ENCODE measurements around the gene ZSCAN5A. TPM values are rescaled to one million over a fixed set of nuclear protein-coding genes. Genes with fewer than 3 reads are reported as not detected.
"Not testable (repeated sequence)": the region's sequence is repeated elsewhere in the genome, so short reads cannot be mapped to it uniquely, and the experiment has no call there.

The ZSCAN5A gene
- polyA plus RNA-seq, 5 donors = 13.6 to 16.6 (median 15.2) TPM

DNA sequence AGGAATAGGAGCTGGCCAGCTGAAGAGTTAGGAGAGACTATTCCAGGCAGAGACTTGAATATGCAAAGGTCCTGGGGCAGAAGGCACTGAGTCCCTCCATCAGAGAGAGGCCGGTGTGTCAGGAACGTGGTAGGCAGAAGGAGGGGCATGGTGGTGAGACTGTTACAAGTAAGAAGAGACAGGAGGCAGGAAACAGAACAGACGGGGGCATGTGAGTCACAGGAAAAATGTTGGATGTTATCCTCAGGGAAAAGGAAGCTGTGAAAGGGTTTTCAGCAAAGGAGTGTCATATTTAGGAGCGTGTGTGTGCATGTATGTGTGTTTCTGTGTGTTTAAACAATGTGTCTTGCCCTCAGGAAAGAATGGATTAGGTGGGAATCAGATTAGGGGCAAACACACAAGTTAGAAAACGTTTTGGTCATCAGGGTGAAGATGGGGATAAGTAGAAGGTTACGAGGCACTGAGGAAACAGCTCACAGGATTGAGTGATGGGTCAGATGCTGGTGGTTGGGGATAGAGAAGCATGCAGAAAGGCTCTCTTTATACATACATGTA, 41.0 kb downstream of the ZSCAN5A start:
- no peak for DNase-seq

DNA sequence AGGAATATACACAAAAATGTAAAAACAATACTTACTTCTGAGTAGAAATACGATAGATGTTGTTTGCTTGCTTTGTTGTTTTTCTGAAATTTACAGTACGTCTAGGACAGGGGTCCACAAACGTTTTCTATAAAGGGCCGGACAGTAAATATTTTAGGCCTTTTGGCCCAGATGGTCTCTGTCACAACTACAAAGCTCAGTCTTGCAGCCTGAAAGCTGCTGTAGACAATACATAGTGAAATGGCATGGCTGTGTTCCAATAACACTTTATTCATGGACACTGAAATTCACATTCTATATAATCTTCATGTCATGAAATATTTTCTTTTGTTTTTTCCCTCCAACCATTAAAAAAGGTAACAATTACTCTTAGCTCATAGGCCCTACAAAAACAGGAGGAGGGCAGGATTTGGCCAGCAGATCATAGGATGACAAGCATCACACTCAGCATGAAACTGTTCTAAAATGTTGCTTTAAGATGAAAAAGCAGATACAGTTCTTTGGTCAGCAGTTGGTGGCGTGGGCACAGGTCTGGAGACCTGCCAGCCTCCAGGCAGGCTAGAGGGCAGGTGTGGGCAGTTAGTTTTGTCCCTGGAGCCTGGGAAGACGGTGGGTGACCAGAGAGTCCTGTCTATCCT, 42.4 kb downstream of the ZSCAN5A start, which contains the start of gene EDDM13:
Gene EDDM13, plus strand, starts transcription at position 588 of the 638 bp plus-strand sequence. CDS start 87 bp downstream, outside the sequence.
- no peak for DNase-seq

DNA sequence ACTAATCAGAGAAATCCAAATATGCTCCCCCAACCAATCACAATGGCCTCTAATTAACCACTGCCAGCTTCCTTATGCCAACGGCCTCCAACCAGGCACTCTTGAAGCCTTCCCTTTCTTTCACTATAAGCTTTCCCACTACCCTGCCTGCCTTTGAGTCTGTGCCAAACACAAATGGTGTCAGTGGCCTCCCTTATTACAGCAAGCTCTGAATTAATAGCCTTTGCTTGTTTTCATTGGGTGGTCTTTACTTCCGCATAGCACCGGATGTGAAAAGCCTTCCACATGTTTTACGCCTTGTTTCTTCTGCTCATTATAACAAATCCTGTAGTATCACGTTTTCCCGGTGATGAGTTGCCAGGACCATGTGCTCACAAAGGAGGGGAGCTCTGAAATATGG, 43.5 kb downstream of the ZSCAN5A start:
- no peak for DNase-seq

DNA sequence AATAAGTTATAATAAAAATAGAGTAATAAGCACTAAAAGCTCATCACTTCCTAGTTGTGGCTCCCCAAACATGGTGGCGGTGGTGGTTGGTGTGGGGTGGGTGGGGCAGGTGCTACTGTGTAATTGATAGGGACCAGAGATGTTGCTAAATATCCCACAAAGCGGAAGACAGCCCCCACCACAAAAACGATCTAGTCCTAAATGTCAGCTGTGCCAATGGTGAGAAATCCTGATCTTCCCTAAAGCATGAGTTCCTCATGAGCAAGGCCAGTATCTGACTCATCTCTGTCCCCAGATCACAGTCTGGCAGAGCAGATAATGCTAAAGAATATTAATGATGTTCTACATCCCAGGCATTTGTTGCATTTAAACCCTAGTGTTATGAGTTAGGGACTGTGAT, 44.0 kb downstream of the ZSCAN5A start:
- no peak for DNase-seq

DNA sequence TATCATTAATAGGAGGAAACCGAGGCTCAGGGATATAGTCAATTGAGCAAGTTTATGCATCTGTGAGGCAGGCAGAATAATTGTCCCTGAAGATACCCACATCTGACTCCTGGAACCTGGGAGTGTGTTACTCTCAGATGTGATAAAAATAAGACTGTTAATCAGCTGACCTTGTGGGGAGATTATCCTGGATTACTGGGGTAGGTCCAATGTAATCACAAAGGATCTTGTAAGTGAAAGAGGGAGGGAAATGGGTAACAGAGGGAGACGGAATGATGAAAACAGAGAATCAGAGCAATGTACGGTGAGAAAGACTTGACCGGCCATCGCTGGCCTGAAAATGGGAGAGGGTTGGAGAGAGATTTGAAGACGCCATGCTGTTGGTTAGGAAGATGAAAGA, 45.3 kb downstream of the ZSCAN5A start:
- no peak for DNase-seq

DNA sequence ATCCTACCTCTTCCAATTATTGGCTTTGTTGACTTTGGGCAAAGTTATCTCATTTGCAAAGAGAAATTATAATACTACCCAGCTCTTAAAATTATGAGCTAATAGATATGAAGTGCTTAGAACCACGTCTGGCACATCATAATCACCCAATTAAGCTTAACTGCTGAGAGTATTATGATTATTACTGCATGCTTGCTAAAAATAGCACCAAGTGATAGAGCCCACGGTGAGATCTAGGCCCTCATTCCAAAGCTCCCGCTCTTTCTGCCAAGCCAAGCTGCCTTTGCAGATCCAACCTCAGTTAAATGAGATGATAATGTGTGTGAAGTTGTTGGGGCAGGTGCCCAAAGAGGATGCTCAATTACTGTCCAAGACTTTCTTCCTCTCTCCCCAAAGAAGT, 48.6 kb downstream of the ZSCAN5A start:
- DNase-seq = no peak

DNA sequence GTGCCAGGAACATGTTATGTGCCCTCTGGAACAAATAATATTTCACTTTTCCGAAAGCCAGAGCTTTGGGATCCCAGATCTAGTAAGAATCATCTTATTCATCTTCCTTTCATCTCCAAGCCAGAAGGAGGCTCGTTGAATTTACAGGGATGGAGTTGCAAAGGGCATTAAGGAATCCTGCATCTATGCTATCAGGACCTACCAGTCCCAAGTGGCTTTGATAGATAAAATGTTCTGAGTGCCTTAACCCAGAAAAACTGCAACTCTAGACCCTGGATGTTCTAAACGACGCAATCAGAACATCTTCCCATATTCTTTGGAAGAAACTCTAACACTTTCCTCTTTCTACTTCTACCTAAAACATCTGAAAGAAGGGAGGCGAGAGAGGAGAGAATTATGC, 51.3 kb downstream of the ZSCAN5A start:
- no peak for DNase-seq

DNA sequence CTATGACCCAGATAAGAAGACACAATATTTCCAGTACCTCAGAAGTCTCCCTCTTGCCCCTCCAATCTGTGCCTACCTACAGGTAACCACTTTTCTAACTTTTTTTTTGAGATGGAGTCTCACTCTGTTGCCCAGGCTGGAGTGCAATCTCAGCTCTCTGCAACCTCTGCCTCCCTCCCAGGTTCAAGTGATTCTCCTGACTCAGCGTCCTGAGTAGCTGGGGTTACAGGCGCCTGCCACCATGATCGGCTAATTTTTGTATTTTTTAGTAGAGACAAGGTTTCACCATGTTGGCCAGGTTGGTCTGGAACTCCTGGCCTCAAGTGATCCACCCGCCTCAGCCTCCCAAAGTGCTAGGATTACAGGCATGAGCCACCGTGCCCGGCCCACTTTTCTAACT, 52.7 kb downstream of the ZSCAN5A start:
- DNase-seq = not testable (repeated sequence)

DNA sequence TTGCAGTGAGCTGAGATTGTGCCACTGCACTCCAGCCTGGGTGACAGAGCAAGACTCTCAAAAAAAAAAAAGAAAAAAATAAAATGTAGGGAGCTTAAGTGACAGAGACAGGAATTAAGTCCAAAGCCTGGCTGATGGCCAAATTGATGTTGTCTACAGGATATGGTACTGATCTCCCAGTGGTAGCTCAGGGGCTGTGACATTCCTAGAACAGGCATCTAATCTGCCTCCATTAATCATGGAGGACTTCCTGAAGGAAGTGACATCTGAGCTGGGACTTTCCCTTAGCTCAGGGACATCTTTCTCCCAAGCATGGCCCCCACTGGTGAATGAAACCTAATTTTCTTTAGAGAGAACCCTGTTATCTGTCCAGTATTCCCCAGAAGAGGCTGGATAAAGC, 53.5 kb downstream of the ZSCAN5A start:
- DNase-seq = no peak

DNA sequence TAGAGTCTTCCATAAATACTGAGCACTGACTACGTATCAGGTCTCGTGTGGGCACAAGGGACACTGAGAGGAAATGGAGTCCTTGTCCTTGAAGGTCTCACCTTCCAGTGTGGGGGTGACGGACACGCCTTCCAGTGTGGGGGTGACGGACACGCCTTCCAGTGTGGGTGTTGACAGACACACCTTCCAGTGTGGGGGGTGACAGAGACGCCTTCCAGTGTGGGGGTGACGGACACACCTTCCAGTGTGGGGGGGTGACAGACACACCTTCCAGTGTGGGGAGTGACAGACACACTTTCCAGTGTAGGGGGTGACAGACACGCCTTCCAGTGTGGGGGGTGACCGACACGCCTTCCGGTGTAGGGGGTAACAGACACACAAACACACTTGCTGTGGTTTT, 56.4 kb downstream of the ZSCAN5A start:
- no peak for DNase-seq

DNA sequence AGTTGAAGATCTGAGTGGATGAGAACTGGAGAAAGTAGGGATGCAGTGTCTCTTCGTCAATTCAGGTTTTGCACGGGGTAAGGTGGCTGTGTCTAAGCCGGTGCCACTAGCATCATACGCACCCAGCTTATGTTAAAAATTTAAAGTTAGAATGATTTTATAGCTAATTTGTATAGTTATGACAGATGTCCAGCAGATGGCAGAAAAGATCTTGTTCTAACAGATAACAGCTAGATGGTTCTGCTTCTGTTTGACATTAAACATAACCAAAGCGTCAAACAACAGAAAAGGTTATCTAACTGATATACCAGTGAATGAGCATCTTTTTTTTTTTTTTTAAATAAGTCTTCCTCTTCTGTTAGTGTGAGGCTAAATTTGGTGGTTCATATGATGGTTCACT, 60.9 kb downstream of the ZSCAN5A start:
- DNase-seq = peak; percentile 30 to 41

DNA sequence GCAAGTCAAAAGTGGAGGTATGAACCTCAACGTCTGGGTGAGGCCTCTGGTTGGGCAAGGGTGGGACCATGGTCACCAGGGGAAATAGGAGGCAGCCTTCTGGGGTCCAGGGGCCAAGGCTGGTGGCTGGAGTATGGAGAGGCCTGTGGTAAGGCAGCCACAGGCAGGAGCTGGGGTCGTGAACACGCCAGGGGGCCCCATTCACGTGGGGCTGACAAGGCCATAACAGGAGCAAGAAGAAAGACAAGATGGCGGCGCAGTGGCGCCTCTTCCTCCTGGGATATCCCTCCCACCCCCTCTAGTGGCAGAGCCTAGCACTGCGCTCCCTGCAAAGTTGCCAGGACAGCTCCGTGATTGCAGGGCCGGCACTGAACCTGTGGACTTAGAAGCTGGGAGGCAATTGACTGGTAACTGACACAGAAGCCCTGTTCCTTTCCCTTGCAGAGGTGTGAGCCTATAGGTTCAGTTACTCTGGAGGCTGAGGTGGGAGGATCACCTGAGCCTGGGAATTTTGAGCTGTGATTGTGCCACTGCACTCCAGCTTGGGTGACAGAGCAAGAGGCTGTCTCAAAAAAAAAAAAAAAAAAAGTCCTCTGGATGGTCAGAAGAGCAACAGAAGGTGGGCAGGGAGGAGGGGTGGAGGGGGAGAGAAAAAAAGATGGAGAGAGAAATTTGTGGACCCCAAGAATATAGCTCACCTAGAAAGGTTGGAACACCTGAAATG, 61.8 kb downstream of the ZSCAN5A start:
- DNase-seq = peak; percentile 23 to 29

DNA sequence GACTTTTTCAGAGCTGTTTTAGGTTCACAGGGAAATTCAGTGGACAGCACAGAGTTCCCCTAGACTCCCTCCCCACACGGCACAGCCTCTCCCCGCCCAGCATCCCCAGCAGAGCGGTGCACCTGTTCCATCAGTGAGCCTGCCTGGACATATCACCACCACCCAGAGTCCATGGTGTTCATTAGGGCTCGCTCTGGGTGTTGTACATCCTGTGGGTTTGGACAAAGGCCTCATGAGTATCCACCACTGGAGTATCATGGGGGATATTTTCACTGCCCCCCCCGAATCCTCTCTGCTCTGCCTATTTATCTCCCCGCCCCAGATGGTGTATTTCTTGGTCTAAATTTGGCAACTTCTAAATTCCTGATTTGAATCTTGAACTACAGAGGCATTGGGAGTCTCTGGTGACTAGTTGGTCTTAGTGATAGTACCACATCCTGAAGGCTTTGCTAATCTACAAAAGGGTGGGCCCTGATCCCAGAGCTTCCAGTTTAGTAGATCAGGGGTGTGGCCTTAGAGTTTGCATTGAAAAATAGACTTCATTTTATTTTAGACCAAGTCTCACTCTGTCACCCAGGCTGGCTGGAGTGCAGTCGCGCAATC, 65.8 kb downstream of the ZSCAN5A start:
- not testable (repeated sequence) for DNase-seq

DNA sequence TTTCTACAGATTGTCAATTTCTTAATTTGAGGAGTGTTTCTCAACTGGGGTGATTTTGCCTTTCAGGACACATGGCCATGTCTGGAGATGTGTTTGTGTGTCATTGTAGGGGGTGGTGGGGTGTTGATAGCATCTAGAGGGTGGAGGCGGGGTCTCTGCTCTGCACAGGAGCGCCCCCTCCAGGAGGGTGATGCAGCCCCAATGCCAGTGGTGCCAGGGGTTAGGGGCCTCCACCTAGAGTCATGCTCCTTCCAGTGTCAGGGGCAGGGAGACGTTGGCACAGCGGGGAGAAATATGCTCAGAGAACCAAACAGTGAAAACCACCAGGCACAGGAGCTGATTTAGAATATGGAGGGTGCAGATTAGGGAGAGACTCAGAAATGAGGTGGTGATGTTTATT, 68.9 kb downstream of the ZSCAN5A start:
- DNase-seq = not testable (repeated sequence)

DNA sequence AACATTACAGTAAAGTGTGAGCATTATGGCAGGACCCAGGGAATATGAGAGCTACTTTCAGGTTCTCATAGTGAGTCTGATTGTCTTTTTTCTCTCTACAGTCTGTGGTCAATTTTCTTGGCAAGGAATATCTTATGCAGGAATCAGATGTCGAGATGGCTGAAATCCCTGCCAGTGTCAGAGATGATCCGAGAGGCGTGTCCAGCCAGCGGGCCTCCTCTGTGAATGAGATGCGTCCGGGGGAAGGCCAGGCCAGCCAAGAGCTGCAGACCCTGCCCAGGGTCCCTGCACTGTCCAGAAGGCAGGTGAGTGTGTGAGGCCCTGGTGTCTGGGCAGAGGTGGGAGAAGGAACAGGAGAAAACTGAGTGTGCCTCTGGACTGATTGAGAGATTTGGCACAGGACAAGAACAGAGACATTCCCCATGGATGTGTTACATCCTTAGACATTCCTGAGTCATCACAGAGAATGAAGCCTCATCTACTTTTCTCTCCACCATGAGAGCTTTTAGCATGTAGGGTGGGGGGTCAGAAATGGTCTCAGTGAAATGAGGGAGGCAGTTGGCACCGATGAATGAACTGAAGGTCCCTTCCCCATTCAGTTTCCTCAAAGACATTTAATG, 69.4 kb downstream of the ZSCAN5A start:
- no peak for DNase-seq

DNA sequence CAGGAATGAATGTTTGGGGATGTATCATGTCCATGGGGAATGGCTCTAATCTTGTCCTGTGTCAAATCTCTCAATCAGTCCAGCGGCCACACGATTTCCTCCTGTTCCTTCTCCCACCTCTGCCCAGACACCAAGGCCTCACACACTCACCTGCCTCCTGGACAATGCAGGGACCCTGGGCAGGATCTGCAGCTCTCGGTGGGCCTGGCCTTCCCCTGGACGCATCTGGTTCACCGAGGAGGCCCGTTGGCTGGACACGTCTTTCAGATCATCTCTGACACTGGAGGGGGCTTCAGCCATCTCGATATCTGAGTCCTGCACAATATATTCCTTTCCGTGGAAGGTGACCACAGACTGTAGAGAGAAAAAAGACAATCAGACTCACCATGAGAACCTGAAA, 91.2 kb downstream of the ZSCAN5A start:
- DNase-seq = no peak

DNA sequence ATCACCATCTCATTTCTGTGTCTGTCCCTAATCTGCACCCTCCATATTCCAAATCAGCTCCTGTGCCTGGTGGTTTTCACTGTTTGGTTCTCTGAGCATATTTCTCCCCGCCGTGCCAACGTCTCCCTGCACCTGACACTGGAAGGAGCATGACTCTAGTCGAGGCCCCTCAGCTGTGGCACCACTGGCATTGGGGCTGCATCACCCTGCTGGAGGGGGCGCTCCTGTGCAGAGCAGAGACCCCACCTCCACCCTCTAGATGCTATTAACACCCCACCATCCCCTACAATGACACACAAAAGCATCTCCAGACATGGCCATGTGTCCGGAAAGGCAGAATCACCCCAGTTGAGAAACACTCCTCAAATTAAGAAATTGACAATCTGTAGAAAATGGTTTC, 91.7 kb downstream of the ZSCAN5A start:
- DNase-seq = no peak

DNA sequence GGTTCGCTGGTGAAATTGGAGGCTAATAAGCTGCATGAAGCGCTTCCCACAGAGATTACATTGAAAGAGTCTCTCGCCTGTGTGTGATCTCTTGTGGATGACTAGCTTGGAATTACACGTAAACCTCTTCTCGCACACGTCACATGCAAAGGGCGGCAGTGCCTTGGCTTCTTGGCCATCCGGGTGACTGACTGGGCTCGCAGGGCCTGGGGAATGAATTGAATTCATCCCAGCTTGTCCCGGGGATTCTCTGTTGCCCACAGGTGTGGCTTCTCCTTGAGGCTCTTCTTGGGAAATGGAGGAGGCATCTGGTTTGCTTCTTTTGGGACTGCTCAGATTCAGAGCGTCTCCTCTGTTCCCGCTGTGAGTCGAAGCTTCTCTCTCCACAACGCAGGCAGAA, 92.8 kb downstream of the ZSCAN5A start:
- DNase-seq = no peak

DNA sequence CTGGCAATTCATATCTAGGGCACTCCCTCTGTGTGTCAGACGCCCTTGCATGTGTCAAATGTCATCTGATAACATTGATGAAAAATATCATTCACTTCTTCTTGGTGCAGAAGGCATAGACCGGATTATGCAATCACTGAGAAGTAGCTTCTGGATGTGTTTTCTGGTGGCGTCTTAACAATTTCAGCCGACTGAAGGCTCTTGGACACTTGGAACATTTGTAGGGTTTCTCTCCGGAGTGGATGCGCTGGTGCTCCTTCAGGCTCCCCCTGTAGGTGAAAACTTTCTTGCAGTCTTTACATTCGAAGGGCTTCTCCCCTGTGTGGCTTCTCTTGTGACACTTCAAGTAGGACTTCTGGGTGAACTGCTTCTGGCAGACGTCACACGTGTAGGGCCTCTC, 93.2 kb downstream of the ZSCAN5A start:
- DNase-seq = peak in 1 of 2 donors; percentile 2

DNA sequence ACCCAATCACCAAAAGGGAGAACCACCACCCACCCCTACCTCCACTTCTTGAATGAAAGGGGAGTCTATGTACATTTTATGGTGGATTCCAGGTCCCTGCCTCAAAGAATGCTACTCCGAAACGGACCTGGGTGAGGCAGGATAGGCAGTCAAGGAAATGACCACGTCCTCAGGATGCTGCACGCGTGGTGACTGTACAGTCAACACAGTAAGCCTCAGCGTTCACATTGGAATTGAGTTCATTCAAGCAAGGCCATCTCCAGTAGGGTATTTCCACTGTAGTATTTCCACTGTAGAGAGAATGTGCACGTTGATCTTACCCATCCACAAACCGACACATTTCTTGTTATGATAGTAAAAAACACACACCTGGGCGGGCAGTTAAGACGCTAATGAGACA, 95.7 kb downstream of the ZSCAN5A start:
- DNase-seq = no peak

DNA sequence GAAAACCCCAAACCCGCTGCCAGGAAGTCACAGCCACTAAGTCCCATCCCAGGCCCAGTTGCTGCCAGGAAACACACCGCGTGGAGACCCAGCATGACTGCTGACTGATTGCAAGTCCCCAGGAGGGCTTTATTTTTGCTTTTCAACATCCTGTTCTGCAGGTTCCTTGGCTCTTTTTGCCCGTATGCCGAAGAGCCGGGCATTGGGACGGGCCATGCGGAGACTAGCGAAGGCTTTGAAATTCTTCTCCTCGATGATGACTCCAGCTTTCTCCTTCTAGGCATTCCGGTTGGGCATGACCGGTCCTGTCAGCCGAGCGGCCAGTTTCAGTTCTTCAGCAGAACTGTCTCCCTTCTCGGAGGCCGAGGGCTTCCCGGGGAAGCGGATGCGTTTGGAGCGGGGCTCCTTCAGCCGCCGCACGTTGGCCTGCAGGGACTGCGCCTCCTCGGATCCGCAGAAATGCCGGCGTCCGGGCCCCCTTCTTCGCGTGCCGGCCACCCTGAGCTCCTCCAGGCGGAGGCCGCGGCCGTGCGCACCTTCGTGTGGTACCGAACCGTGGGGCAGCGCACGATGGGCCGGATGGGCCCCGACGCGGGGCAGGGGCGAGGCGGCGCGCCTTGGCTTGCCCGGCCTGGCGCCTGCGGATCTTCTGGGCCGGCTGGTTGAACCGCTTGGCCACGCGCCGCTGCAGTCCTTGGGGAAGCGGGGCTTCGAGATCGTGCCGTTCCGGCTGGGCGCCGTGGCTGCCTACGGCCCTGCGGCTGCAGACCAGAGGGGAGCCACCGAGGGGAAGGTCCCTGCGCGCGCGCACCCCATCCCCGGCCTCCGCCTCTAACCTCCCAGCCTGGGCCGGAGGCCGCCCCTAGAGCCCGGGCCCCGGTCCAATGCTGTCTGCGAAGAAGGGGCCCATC, 97.3 kb downstream of the ZSCAN5A start:
- DNase-seq = peak; percentile 11 to 17

All from right lung (tissue), 5 donors.